Spleen (tissue), 7 donors: Measurements from ENCODE around the gene CD72.
"Not testable (repeated sequence)": the region's sequence is repeated elsewhere in the genome, so short reads cannot be mapped to it uniquely, and the experiment has no call there.

Experiments used
- POLR2A ChIP-seq, 3 donors: fragments of 450-650 bp; IDR thresholded peaks; one replicate each; pipeline ENCODE4 v1.5.1; 2017; ENCODE audit warnings: antibody characterized with exemption in 3 of 3, mild to moderate bottlenecking in 1 of 3
- POLR2AphosphoS5 ChIP-seq, 3 donors: sonication (generic); formaldehyde crosslinking; IDR thresholded peaks; one replicate each; pipeline ENCODE4 v1.5.1; 2017; ENCODE audit warnings: antibody characterized with exemption in 3 of 3
- TF ChIP-seq, protein P1 (sequence below), 11 experiments: fragments of 200-600 bp in 7 of 11; fragments of 450-650 bp in 4 of 11; sonication (generic) in 4 of 11; IDR thresholded peaks in 8 of 11; conservative IDR thresholded peaks in 3 of 11; 1 replicate in 7 of 11; 2 replicates in 4 of 11; pipeline versions ENCODE4 v1.4.0 to v1.8.0; 2016 to 2021; ENCODE audit warnings: antibody characterized with exemption in 11 of 11, inconsistent platforms in 4 of 11, mild to moderate bottlenecking in 1 of 11
- donor health status: DM: no; HTN: no; CAD: no; lungs with moderate emphysema.
- donor health status: DM: no; HTN: no; CAD: no.
- donor health status: DM: no; HTN: no; CAD: no.

DNA sequence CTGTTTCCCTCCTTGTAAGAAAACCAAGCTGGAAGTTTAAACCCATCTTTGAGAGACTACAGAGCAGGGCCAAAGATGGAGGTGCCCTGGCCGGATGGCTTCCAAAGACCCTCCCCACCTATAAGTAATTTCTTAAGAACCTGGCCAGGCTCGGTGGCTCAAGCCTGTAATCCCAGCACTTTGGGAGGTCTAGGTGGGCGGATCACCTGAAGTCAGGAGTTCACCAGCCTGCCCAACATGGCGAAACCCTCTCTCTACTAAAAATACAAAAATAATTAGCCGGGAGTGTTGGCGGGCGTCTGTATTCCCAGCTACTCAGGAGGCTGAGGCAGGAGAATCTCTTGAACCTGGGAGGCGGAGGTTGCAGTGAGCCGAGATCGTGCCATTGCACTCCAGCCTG is 27.5 kb upstream of the CD72 start:
- TF ChIP-seq, protein P1, sequence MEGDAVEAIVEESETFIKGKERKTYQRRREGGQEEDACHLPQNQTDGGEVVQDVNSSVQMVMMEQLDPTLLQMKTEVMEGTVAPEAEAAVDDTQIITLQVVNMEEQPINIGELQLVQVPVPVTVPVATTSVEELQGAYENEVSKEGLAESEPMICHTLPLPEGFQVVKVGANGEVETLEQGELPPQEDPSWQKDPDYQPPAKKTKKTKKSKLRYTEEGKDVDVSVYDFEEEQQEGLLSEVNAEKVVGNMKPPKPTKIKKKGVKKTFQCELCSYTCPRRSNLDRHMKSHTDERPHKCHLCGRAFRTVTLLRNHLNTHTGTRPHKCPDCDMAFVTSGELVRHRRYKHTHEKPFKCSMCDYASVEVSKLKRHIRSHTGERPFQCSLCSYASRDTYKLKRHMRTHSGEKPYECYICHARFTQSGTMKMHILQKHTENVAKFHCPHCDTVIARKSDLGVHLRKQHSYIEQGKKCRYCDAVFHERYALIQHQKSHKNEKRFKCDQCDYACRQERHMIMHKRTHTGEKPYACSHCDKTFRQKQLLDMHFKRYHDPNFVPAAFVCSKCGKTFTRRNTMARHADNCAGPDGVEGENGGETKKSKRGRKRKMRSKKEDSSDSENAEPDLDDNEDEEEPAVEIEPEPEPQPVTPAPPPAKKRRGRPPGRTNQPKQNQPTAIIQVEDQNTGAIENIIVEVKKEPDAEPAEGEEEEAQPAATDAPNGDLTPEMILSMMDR (IDR thresholded peaks at IDR 0.05 in 8 of 11, conservative IDR thresholded peaks at IDR 0.05 in 3 of 11): not testable (repeated sequence)
- TF ChIP-seq POLR2A, POLR2AphosphoS5 (IDR thresholded peaks at IDR 0.05): not testable (repeated sequence)
